DOHH2 (cell line): ENCODE data around the gene C5.

ENCODE experiments used
- H3F3A ChIP-seq: fragments of 200-600 bp; sonication (generic), shearing (Covaris generic); 2 replicates; pipeline ENCODE4 v1.6.0; 2016; ENCODE audit warnings: antibody characterized with exemption, mild to moderate bottlenecking; ENCODE audit not compliant: control insufficient read depth, insufficient read depth
- H3K27ac ChIP-seq: fragments of 200-600 bp; sonication (generic); 2 replicates; pipeline ENCODE4 v1.5.1; 2014; ENCODE audit warnings: low read depth, mild to moderate bottlenecking, low read length, moderate library complexity
- H3K27me3 ChIP-seq: fragments of 200-600 bp; sonication (generic); 2 replicates; pipeline ENCODE4 v1.6.1; 2014; ENCODE audit warnings: mild to moderate bottlenecking, low read length, mixed read lengths; ENCODE audit not compliant: control insufficient read depth
- H3K36me3 ChIP-seq: fragments of 200-600 bp; sonication (generic); 2 replicates; pipeline ENCODE4 v1.6.1; 2014; ENCODE audit warnings: mild to moderate bottlenecking, low read length, moderate library complexity, mixed read lengths; ENCODE audit not compliant: control insufficient read depth
- H3K4me1 ChIP-seq: fragments of 200-600 bp; sonication (generic); 2 replicates; pipeline ENCODE4 v1.6.1; 2014; ENCODE audit warnings: mild to moderate bottlenecking, low read length, mixed read lengths; ENCODE audit not compliant: control insufficient read depth
- H3K4me2 ChIP-seq: fragments of 200-600 bp; sonication (generic); 2 replicates; pipeline ENCODE4 v1.6.0; 2014; ENCODE audit warnings: mild to moderate bottlenecking, low read length, moderate library complexity
- H3K4me3 ChIP-seq: fragments of 200-600 bp; sonication (generic); 2 replicates; pipeline ENCODE4 v1.5.1; 2014; ENCODE audit warnings: mild to moderate bottlenecking, low read length, mixed read lengths
- H3K79me2 ChIP-seq: fragments of 200-600 bp; sonication (generic); 2 replicates; pipeline ENCODE4 v1.6.1; 2014; ENCODE audit warnings: mild to moderate bottlenecking, low read length, mixed read lengths; ENCODE audit not compliant: control insufficient read depth
- H3K9me2 ChIP-seq: fragments of 200-600 bp; sonication (generic); replicated peaks from 2 replicates; pipeline ENCODE4 v1.6.1; 2014; ENCODE audit warnings: mild to moderate bottlenecking, low read length, mixed read lengths; ENCODE audit not compliant: control insufficient read depth
- H3K9me3 ChIP-seq: fragments of 200-600 bp; sonication (generic); 2 replicates; pipeline ENCODE4 v1.6.1; 2014; ENCODE audit warnings: antibody characterized with exemption, low read length, mixed read lengths; ENCODE audit not compliant: control insufficient read depth, insufficient read depth
- H4K20me1 ChIP-seq: fragments of 200-600 bp; sonication (generic); 2 replicates; pipeline ENCODE4 v1.6.0; 2014; ENCODE audit warnings: low read depth, mild to moderate bottlenecking, antibody characterized with exemption, low read length, moderate library complexity; ENCODE audit not compliant: control insufficient read depth, insufficient read depth
- CTCF ChIP-seq: fragments of 200-600 bp; sonication (generic); IDR thresholded peaks from one replicate; pipeline ENCODE4 v1.5.1; 2014; ENCODE audit warnings: antibody characterized with exemption, mild to moderate bottlenecking, low read depth, low read length; ENCODE audit not compliant: poor library complexity, severe bottlenecking
- EZH2phosphoT487 ChIP-seq: fragments of 200-600 bp; sonication (generic); IDR thresholded peaks from 2 replicates; pipeline ENCODE4 v1.6.1; 2017; ENCODE audit warnings: borderline replicate concordance, mild to moderate bottlenecking, antibody characterized with exemption, low read length, moderate library complexity, mixed read lengths

The C5 gene

DNA sequence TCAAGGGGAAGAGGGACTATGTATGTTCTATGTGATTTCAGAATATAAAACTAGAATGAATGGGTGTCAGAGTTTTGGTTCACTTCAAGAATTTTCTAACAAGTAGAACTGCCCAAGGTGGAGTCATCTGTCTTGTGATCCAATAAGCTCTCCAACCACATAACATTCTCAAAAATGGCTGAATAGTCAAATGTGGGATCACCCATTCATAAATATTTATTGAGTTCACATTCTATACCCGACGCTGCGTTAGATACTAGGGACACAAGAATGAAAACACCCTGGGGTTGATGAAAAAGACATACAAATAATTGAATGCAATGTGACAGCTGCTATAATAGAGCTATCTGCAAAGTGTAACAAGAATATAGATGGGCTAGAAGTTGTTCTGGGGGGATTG is 88.1 kb downstream of the C5 start:
- Histone ChIP-seq H4K20me1 (no peaks in the 10 kb centered on the region), H3K4me1 (no peaks in the 10 kb centered on the region), H3F3A (no peaks in the 10 kb centered on the region), H3K4me2 (no peak overlapping the region), H3K9me3 (no peaks in the 10 kb centered on the region), H3K9me2 (no peaks in the 10 kb centered on the region), H3K36me3 (no peaks in the 10 kb centered on the region), H3K27ac (no peak overlapping the region), H3K27me3 (no peaks in the 10 kb centered on the region), H3K79me2 (no peaks in the 10 kb centered on the region), H3K4me3 (no peak overlapping the region)
- TF ChIP-seq CTCF (no peak), EZH2phosphoT487 (no peak)

DNA sequence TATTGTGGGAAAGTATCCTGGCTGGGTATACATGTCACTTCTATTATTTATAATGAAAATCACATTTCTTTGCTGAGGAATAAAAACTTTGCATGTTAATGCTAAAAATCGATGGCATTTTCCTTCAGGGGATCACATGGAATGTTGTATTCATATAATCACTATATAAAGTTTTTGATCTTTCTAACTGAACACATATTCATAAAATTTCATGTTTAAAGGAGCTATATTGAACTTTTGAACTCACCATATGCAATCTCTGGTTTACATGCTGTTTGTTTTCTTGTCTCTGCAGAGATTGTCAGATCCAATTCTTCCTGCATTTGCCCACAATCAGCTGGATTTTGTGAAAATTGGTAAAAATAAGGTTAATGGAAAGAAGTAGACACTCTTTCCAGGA is 90.1 kb downstream of the C5 start:
- no peaks in the 10 kb centered on the region for H3K36me3 ChIP-seq
- H3F3A ChIP-seq, result no peaks in the 10 kb centered on the region
- no peaks in the 10 kb centered on the region for H4K20me1 ChIP-seq
- no peak overlapping the region for H3K4me3 ChIP-seq
- no peaks in the 10 kb centered on the region for H3K79me2 ChIP-seq
- no peak overlapping the region for H3K4me2 ChIP-seq
- no peaks in the 10 kb centered on the region for H3K27me3 ChIP-seq
- TF ChIP-seq CTCF (no peak), EZH2phosphoT487 (no peak)
- no peak overlapping the region for H3K27ac ChIP-seq
- H3K4me1 ChIP-seq, result no peaks in the 10 kb centered on the region
- no peaks in the 10 kb centered on the region for H3K9me3 ChIP-seq
- H3K9me2 ChIP-seq, result no peaks in the 10 kb centered on the region

GRCh38 chr9:120956862-120957261 is 93.2 kb downstream of the C5 start:
- Histone ChIP-seq H3K36me3 (no peaks in the 10 kb centered on the region), H3F3A (0 out of 2 replicates have a peak, but pooled peaks cover 2% of the 10 kb centered on the region), H3K9me3 (no peaks in the 10 kb centered on the region), H3K27ac (no peak overlapping the region), H3K27me3 (no peaks in the 10 kb centered on the region), H3K4me3 (no peak overlapping the region), H3K4me2 (no peak overlapping the region), H3K4me1 (no peaks in the 10 kb centered on the region), H3K9me2 (no peaks in the 10 kb centered on the region), H3K79me2 (no peaks in the 10 kb centered on the region), H4K20me1 (no peaks in the 10 kb centered on the region)
- TF ChIP-seq CTCF (no peak), EZH2phosphoT487 (no peak)
